GM21529 (cell line): ENCODE results near the gene ADGRV1.

Experiments used
- ATAC-seq: cut with Tn5 transposase; IDR thresholded peaks from one replicate; pipeline ENCODE4 v1.9.1; 2021; ENCODE audit not compliant: unreplicated experiment

ADGRV1 gene

GRCh38 chr5:90865180-90865579, 306.6 kb downstream of the ADGRV1 start:
- ATAC-seq: no peak

- peak; percentile 63 for ATAC-seq
Observed at GRCh38 chr5:90866333-90866732, 307.7 kb downstream of the ADGRV1 start.

- no peak for ATAC-seq
Observed at GRCh38 chr5:90866915-90867731, 308.5 kb downstream of the ADGRV1 start.

GRCh38 chr5:90868799-90869198, 310.2 kb downstream of the ADGRV1 start:
- no peak for ATAC-seq

GRCh38 chr5:90871391-90871991, 312.9 kb downstream of the ADGRV1 start:
- ATAC-seq: no peak

GRCh38 chr5:90873033-90873517, 314.5 kb downstream of the ADGRV1 start:
- ATAC-seq: no peak

- no peak for ATAC-seq
Observed at GRCh38 chr5:90874066-90874465, 315.5 kb downstream of the ADGRV1 start.

- ATAC-seq: no peak
Observed at GRCh38 chr5:90875456-90875855, 316.9 kb downstream of the ADGRV1 start.

- no peak for ATAC-seq
Observed at GRCh38 chr5:90876366-90876765, 317.8 kb downstream of the ADGRV1 start.

GRCh38 chr5:90877049-90877448, 318.5 kb downstream of the ADGRV1 start:
- ATAC-seq: no peak

GRCh38 chr5:90878081-90878480, 319.5 kb downstream of the ADGRV1 start:
- ATAC-seq: no peak

- no peak for ATAC-seq
Observed at GRCh38 chr5:90878549-90879196, 320.1 kb downstream of the ADGRV1 start.

GRCh38 chr5:90881626-90882150, 323.1 kb downstream of the ADGRV1 start:
- ATAC-seq: no peak

- ATAC-seq: no peak
Observed at GRCh38 chr5:90882448-90882847, 323.9 kb downstream of the ADGRV1 start.

GRCh38 chr5:90885180-90885868, 326.7 kb downstream of the ADGRV1 start:
- no peak for ATAC-seq

GRCh38 chr5:90886381-90886780, 327.8 kb downstream of the ADGRV1 start:
- ATAC-seq: no peak

GRCh38 chr5:90888511-90889324, 330.1 kb downstream of the ADGRV1 start:
- ATAC-seq: no peak

GRCh38 chr5:90889325-90889600, 330.7 kb downstream of the ADGRV1 start:
- ATAC-seq: no peak

- ATAC-seq: no peak
Observed at GRCh38 chr5:90890180-90890579, 331.6 kb downstream of the ADGRV1 start.

GRCh38 chr5:90894866-90895420, 336.3 kb downstream of the ADGRV1 start:
- ATAC-seq: no peak
